OCI-LY1 (cell line): ENCODE data around the gene KLHL35.
"Not testable (repeated sequence)": the region's sequence is repeated elsewhere in the genome, so short reads cannot be mapped to it uniquely, and the experiment has no call there.

Experiments
- H2AFZ ChIP-seq: fragments of 200-600 bp; sonication (generic), shearing (Covaris generic); 2 replicates; pipeline ENCODE4 v1.6.0; 2014; ENCODE audit warnings: antibody characterized with exemption, mild to moderate bottlenecking, low read length
- H3F3A ChIP-seq: fragments of 200-600 bp; sonication (generic), shearing (Covaris generic); 2 replicates; pipeline ENCODE4 v1.6.0; 2014; ENCODE audit warnings: mild to moderate bottlenecking, antibody characterized with exemption, low read length, moderate library complexity; ENCODE audit not compliant: insufficient read depth
- H3K27ac ChIP-seq: fragments of 200-600 bp; sonication (generic); 2 replicates; pipeline ENCODE4 v1.5.1; 2014; ENCODE audit warnings: low read length, mixed run types, mild to moderate bottlenecking, low read depth; ENCODE audit not compliant: poor library complexity, severe bottlenecking
- H3K27me3 ChIP-seq: fragments of 200-600 bp; sonication (generic); 2 replicates; pipeline ENCODE4 v1.6.0; 2014; ENCODE audit warnings: antibody characterized with exemption, mild to moderate bottlenecking, low read length, moderate library complexity; ENCODE audit not compliant: insufficient read depth
- H3K36me3 ChIP-seq: fragments of 200-600 bp; sonication (generic); 2 replicates; pipeline ENCODE4 v1.6.1; 2014; ENCODE audit warnings: mild to moderate bottlenecking, antibody characterized with exemption, low read length, moderate library complexity, mixed read lengths; ENCODE audit not compliant: insufficient read depth
- H3K4me1 ChIP-seq: fragments of 200-600 bp; sonication (generic); 2 replicates; pipeline ENCODE4 v1.5.1; 2014; ENCODE audit warnings: mild to moderate bottlenecking, low read length, moderate library complexity; ENCODE audit not compliant: insufficient read depth, severe bottlenecking
- H3K4me2 ChIP-seq: fragments of 200-600 bp; sonication (generic), shearing (Covaris generic); 2 replicates; pipeline ENCODE4 v1.6.1; 2014; ENCODE audit warnings: low read length
- H3K4me3 ChIP-seq: fragments of 200-600 bp; sonication (generic); 2 replicates; pipeline ENCODE4 v1.5.1; 2014; ENCODE audit warnings: low read length, low read depth, mild to moderate bottlenecking, mixed read lengths; ENCODE audit not compliant: poor library complexity, severe bottlenecking
- H3K79me2 ChIP-seq: fragments of 200-600 bp; shearing (Covaris generic); 2 replicates; pipeline ENCODE4 v1.6.1; 2016; ENCODE audit warnings: mixed run types, low read length, mixed read lengths; ENCODE audit not compliant: insufficient read depth
- H3K9ac ChIP-seq: fragments of 200-600 bp; sonication (generic), shearing (Covaris generic); 2 replicates; pipeline ENCODE4 v1.6.1; 2014; ENCODE audit warnings: mild to moderate bottlenecking, low read length, mixed read lengths
- H3K9me2 ChIP-seq: fragments of 200-600 bp; sonication (generic), shearing (Covaris generic); 2 replicates; pipeline ENCODE4 v1.6.1; 2014; ENCODE audit warnings: low read depth, mild to moderate bottlenecking, low read length, mixed read lengths
- H3K9me3 ChIP-seq: fragments of 200-600 bp; shearing (Covaris generic); 2 replicates; pipeline ENCODE4 v1.6.1; 2014; ENCODE audit warnings: low read length, mixed read lengths
- H4K20me1 ChIP-seq: fragments of 200-600 bp; sonication (generic), shearing (Covaris generic); 2 replicates; pipeline ENCODE4 v1.6.0; 2016; ENCODE audit warnings: mild to moderate bottlenecking, low read length; ENCODE audit not compliant: insufficient read depth
- CTCF ChIP-seq: fragments of 200-600 bp; sonication (generic), shearing (Covaris generic); IDR thresholded peaks from 2 replicates; pipeline ENCODE4 v1.5.1; 2017; ENCODE audit warnings: mild to moderate bottlenecking, antibody characterized with exemption, low read length, moderate library complexity, mixed read lengths
- EZH2 ChIP-seq: fragments of 200-600 bp; sonication (generic), shearing (Covaris generic); IDR thresholded peaks from 2 replicates; pipeline ENCODE4 v1.8.0; 2017; ENCODE audit warnings: borderline replicate concordance, mixed run types, mild to moderate bottlenecking, antibody characterized with exemption, low read length, moderate library complexity, mixed read lengths

The KLHL35 gene

GRCh38 chr11:75380245-75380644, 52.8 kb downstream of the KLHL35 start:
- Histone ChIP-seq H3K27ac (no peak overlapping the region), H3K4me2 (no peak overlapping the region), H3K79me2 (no peaks in the 10 kb centered on the region)

GRCh38 chr11:75378776-75379175, 54.2 kb downstream of the KLHL35 start:
- H3F3A ChIP-seq, H3K4me2 ChIP-seq, H3K9me2 ChIP-seq, H3K79me2 ChIP-seq, H4K20me1 ChIP-seq, H3K36me3 ChIP-seq, H3K9me3 ChIP-seq, H3K27me3 ChIP-seq, H3K4me1 ChIP-seq, H2AFZ ChIP-seq, H3K27ac ChIP-seq, H3K9ac ChIP-seq, H3K4me3 ChIP-seq: not testable (repeated sequence)

More at GRCh38 chr11:75380245-75380644, 52.8 kb downstream of the KLHL35 start:
- no peak overlapping the region for H3K9ac ChIP-seq
- H3K9me3 ChIP-seq = no peaks in the 10 kb centered on the region
- no peaks in the 10 kb centered on the region for H3F3A ChIP-seq
- H3K4me1 ChIP-seq = no peaks in the 10 kb centered on the region
- H3K4me3 ChIP-seq = no peak overlapping the region
- no peaks in the 10 kb centered on the region for H3K36me3 ChIP-seq
- no peak overlapping the region for H2AFZ ChIP-seq
- no peaks in the 10 kb centered on the region for H3K9me2 ChIP-seq
- no peak for TF ChIP-seq EZH2
- no peaks in the 10 kb centered on the region for H3K27me3 ChIP-seq
- no peaks in the 10 kb centered on the region for H4K20me1 ChIP-seq

- H3K4me1 ChIP-seq = no peaks in the 10 kb centered on the region
- peaks cover 3% of the 10 kb centered on the region for H3K27me3 ChIP-seq
- no peaks in the 10 kb centered on the region for H3K36me3 ChIP-seq
- no peak overlapping the region for H3K27ac ChIP-seq
- no peaks in the 10 kb centered on the region for H3F3A ChIP-seq
- H2AFZ ChIP-seq = no peak overlapping the region
- no peaks in the 10 kb centered on the region for H3K79me2 ChIP-seq
- H3K4me3 ChIP-seq = no peak overlapping the region
- H3K9me3 ChIP-seq = no peaks in the 10 kb centered on the region
- no peak overlapping the region for H3K4me2 ChIP-seq
- no peaks in the 10 kb centered on the region for H4K20me1 ChIP-seq
- TF ChIP-seq EZH2 (no peak), CTCF (no peak)
- H3K9ac ChIP-seq = no peak overlapping the region
- no peaks in the 10 kb centered on the region for H3K9me2 ChIP-seq
Measured at GRCh38 chr11:75376175-75376574, 56.8 kb downstream of the KLHL35 start.

- TF ChIP-seq EZH2 = no peak
- no peak for TF ChIP-seq CTCF
- H3K9me2 ChIP-seq = no peaks in the 10 kb centered on the region
- H3K27me3 ChIP-seq = peaks cover 3% of the 10 kb centered on the region
- H3K9ac ChIP-seq = no peak overlapping the region
- H3K79me2 ChIP-seq = no peaks in the 10 kb centered on the region
- H3K4me2 ChIP-seq = no peak overlapping the region
- H3K4me3 ChIP-seq = no peak overlapping the region
- H3K4me1 ChIP-seq = no peaks in the 10 kb centered on the region
- H3F3A ChIP-seq = no peaks in the 10 kb centered on the region
- H3K36me3 ChIP-seq = no peaks in the 10 kb centered on the region
- no peak overlapping the region for H2AFZ ChIP-seq
- H3K9me3 ChIP-seq = no peaks in the 10 kb centered on the region
- H3K27ac ChIP-seq = no peak overlapping the region
- no peaks in the 10 kb centered on the region for H4K20me1 ChIP-seq
Measured at GRCh38 chr11:75375626-75376025, 57.4 kb downstream of the KLHL35 start.
